ENCODE results near the gene FAP. TPM values are rescaled to one million over a fixed set of nuclear protein-coding genes. Genes with fewer than 3 reads are reported as not detected.

FAP gene
- total RNA-seq (2022) (0.61 and 2.1 TPM in 2 replicates), Bru-seq, nascent RNA (percentile 31 among the genes with signal in this experiment), BruChase-seq, experiment 1, labeled RNA remaining after a 6-hour chase (percentile 27 among the genes with signal in this experiment), BruChase-seq, experiment 2, labeled RNA remaining after a 2-hour chase (percentile 30 among the genes with signal in this experiment)
- long read RNA-seq = 0 reads

GRCh38 chr2:162243294-162243693, at the start of gene FAP:
FAP (minus strand) TSS chr2:162243445; CDS start chr2:162243327, 118 bp downstream.
- no TSS peak for BruUV-seq (replicated peaks)
- no peaks in the 10 kb centered on the region for H3K36me3 Mint-ChIP-seq (ENCODE audit: insufficient read depth, unreplicated experiment)
- peak within 1 kb of the TSS; percentile 47 for H3K27ac Mint-ChIP-seq (ENCODE audit: unreplicated experiment)
- CTCF ChIA-PET = interaction anchor here (1.8 kb wide), 1 partner anchor 23 kb away, joined by 5 read pairs; no protein-coding TSS in a partner anchor
- no peak for DNase-seq
- H3K4me3 Mint-ChIP-seq (ENCODE audit: low read depth, unreplicated experiment) = no peak within 1 kb of the TSS
- no peak for TF ChIP-seq CTCF (IDR thresholded peaks at IDR 0.05; ENCODE audit: unreplicated experiment)
- H3K4me1 Mint-ChIP-seq (ENCODE audit: low read depth, unreplicated experiment) = peaks cover 41% of the 10 kb centered on the region
- no peaks in the 10 kb centered on the region for H3K9me3 Mint-ChIP-seq (ENCODE audit: low read depth, unreplicated experiment)
- intact Hi-C loops (cut with micrococcal nuclease; ENCODE audit: unreplicated experiment) = no loop called here
- no peaks in the 10 kb centered on the region for H3K27me3 Mint-ChIP-seq (ENCODE audit: unreplicated experiment)

GRCh38 chr2:162291748-162292147, 48.5 kb upstream of the FAP start:
- CTCF ChIA-PET = no interaction called here
- intact Hi-C loops (cut with micrococcal nuclease; ENCODE audit: unreplicated experiment) = no loop called here

GRCh38 chr2:162282765-162283425, 39.6 kb upstream of the FAP start:
- Mint-ChIP-seq H3K9me3 (ENCODE audit: low read depth, unreplicated experiment) (no peaks in the 10 kb centered on the region), H3K27me3 (ENCODE audit: unreplicated experiment) (no peaks in the 10 kb centered on the region), H3K27ac (ENCODE audit: unreplicated experiment) (no peak overlapping the region), H3K36me3 (ENCODE audit: insufficient read depth, unreplicated experiment) (no peaks in the 10 kb centered on the region), H3K4me3 (ENCODE audit: low read depth, unreplicated experiment) (no peak overlapping the region), H3K4me1 (ENCODE audit: low read depth, unreplicated experiment) (no peaks in the 10 kb centered on the region)
- BruUV-seq (replicated peaks) = no TSS peak
- no peak for DNase-seq
- CTCF ChIA-PET = no interaction called here
- intact Hi-C loops (cut with micrococcal nuclease; ENCODE audit: unreplicated experiment) = no loop called here
- TF ChIP-seq CTCF (IDR thresholded peaks at IDR 0.05; ENCODE audit: unreplicated experiment) = no peak

More at GRCh38 chr2:162291748-162292147, 48.5 kb upstream of the FAP start:
- H3K27me3 Mint-ChIP-seq (ENCODE audit: unreplicated experiment) = no peaks in the 10 kb centered on the region
- no peaks in the 10 kb centered on the region for H3K9me3 Mint-ChIP-seq (ENCODE audit: low read depth, unreplicated experiment)
- no peak for DNase-seq
- TF ChIP-seq CTCF (IDR thresholded peaks at IDR 0.05; ENCODE audit: unreplicated experiment) = no peak
- peaks cover 27% of the 10 kb centered on the region for H3K4me1 Mint-ChIP-seq (ENCODE audit: low read depth, unreplicated experiment)
- no peaks in the 10 kb centered on the region for H3K36me3 Mint-ChIP-seq (ENCODE audit: insufficient read depth, unreplicated experiment)
- no peak overlapping the region for H3K27ac Mint-ChIP-seq (ENCODE audit: unreplicated experiment)
- BruUV-seq (replicated peaks) = TSS peak; percentile 11
- no peak overlapping the region for H3K4me3 Mint-ChIP-seq (ENCODE audit: low read depth, unreplicated experiment)

GRCh38 chr2:162280654-162281053, 37.4 kb upstream of the FAP start:
- CTCF ChIA-PET = no interaction called here
- no peak overlapping the region for H3K4me3 Mint-ChIP-seq (ENCODE audit: low read depth, unreplicated experiment)
- intact Hi-C loops (cut with micrococcal nuclease; ENCODE audit: unreplicated experiment) = no loop called here
- no peaks in the 10 kb centered on the region for H3K9me3 Mint-ChIP-seq (ENCODE audit: low read depth, unreplicated experiment)
- no TSS peak for BruUV-seq (replicated peaks)
- no peak for DNase-seq
- H3K4me1 Mint-ChIP-seq (ENCODE audit: low read depth, unreplicated experiment) = no peaks in the 10 kb centered on the region
- H3K36me3 Mint-ChIP-seq (ENCODE audit: insufficient read depth, unreplicated experiment) = no peaks in the 10 kb centered on the region
- no peak overlapping the region for H3K27ac Mint-ChIP-seq (ENCODE audit: unreplicated experiment)
- TF ChIP-seq CTCF (IDR thresholded peaks at IDR 0.05; ENCODE audit: unreplicated experiment) = no peak
- H3K27me3 Mint-ChIP-seq (ENCODE audit: unreplicated experiment) = no peaks in the 10 kb centered on the region
